Spleen (tissue), 7 donors: ENCODE measurements around the gene KIF21A.

Source experiments
- POLR2A ChIP-seq, 3 donors: fragments of 450-650 bp; IDR thresholded peaks; one replicate each; pipeline ENCODE4 v1.5.1; 2017; ENCODE audit warnings: antibody characterized with exemption in 3 of 3, mild to moderate bottlenecking in 1 of 3
- TF ChIP-seq, protein P1 (sequence below), 11 experiments: fragments of 200-600 bp in 7 of 11; fragments of 450-650 bp in 4 of 11; sonication (generic) in 4 of 11; IDR thresholded peaks in 8 of 11; conservative IDR thresholded peaks in 3 of 11; 1 replicate in 7 of 11; 2 replicates in 4 of 11; pipeline versions ENCODE4 v1.4.0 to v1.8.0; 2016 to 2021; ENCODE audit warnings: antibody characterized with exemption in 11 of 11, inconsistent platforms in 4 of 11, mild to moderate bottlenecking in 1 of 11
- donor health status: DM: no; HTN: no; CAD: no; lungs with moderate emphysema.
- donor health status: DM: no; HTN: no; CAD: no.
- donor health status: DM: no; HTN: no; CAD: no.

DNA sequence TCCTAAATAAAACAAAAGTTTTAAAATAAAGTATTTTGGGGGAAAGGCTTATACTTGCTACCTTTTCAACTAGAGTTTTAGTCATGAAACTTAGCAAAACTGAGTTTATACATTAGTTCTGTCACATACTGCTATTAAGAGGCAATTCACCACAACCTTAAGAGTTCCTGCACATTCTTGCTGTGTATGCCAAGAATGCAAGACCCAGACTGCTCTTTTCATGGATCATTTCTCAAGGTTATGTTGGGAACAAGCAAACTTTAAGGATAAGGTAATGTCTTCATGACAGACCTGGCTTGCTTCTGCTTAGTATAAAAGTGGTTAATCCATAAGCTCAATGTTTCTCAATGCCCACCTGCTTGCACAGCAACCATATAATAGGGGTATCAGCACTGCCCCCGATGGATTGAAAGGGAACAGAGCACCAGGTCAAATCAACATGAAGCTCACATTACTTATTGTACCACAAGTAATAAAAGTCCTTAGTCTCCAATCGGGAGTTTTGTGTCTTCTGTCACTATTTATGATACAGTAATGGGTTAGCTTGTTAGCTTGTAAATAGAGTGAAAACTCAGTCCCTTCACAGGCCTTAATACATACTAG lies 67.6 kb downstream of the KIF21A start:
- TF ChIP-seq, protein P1, sequence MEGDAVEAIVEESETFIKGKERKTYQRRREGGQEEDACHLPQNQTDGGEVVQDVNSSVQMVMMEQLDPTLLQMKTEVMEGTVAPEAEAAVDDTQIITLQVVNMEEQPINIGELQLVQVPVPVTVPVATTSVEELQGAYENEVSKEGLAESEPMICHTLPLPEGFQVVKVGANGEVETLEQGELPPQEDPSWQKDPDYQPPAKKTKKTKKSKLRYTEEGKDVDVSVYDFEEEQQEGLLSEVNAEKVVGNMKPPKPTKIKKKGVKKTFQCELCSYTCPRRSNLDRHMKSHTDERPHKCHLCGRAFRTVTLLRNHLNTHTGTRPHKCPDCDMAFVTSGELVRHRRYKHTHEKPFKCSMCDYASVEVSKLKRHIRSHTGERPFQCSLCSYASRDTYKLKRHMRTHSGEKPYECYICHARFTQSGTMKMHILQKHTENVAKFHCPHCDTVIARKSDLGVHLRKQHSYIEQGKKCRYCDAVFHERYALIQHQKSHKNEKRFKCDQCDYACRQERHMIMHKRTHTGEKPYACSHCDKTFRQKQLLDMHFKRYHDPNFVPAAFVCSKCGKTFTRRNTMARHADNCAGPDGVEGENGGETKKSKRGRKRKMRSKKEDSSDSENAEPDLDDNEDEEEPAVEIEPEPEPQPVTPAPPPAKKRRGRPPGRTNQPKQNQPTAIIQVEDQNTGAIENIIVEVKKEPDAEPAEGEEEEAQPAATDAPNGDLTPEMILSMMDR (IDR thresholded peaks at IDR 0.05 in 8 of 11, conservative IDR thresholded peaks at IDR 0.05 in 3 of 11), result no peak
- no peak for TF ChIP-seq POLR2A (IDR thresholded peaks at IDR 0.05)
